ENCODE results near the gene TMED4. TPM values are rescaled to one million over a fixed set of nuclear protein-coding genes. Genes with fewer than 3 reads are reported as not detected.

Gene TMED4
- total and polyA plus RNA-seq, 2 donors (not counting 1 experiment from before 2014, with no cell fraction given) = 84.1 to 102 TPM

GRCh38 chr7:44621034-44621749, 39.2 kb upstream of the TMED4 start:
- H3K27ac ChIP-seq (ENCODE audit: low read length in 2 of 2) = no peak overlapping the region
- CTCF ChIA-PET = interaction anchor here (0.7 to 1.5 kb wide), 4 partner anchors 10 to 302 kb away, joined by 3 to 4 read pairs (median 4); partner anchors contain the start of gene OGDH
- no peaks in the 10 kb centered on the region for H3K9me3 Mint-ChIP-seq (ENCODE audit: insufficient read depth)

More at GRCh38 chr7:44621034-44621749, 39.2 kb upstream of the TMED4 start:
- Histone ChIP-seq H4K20me1 (ENCODE audit: control insufficient read depth, insufficient read depth, low read length, poor library complexity, severe bottlenecking) (peaks cover 37% of the 10 kb centered on the region), H3K36me3 (replicated peaks in 1 of 2; ENCODE audit: control extremely low read depth in 1 of 2, control insufficient read depth in 1 of 2, extremely low read depth in 1 of 2, insufficient read depth in 2 of 2, low read length in 1 of 2) (peaks cover 9 to 20% of the 10 kb centered on the region in 2 experiments), H3K79me2 (ENCODE audit: control insufficient read depth, insufficient read depth, low read length) (peaks cover 91% of the 10 kb centered on the region), H3K9me3 (ENCODE audit: control extremely low read depth in 1 of 3, control insufficient read depth in 2 of 3, insufficient read depth in 1 of 3, low read length in 2 of 3) (no peaks in the 10 kb centered on the region), H2AFZ (ENCODE audit: insufficient read depth, low read depth, low read length, poor library complexity, severe bottlenecking) (no peak overlapping the region), H3K9ac (ENCODE audit: low read length) (no peak overlapping the region), H3K27me3 (replicated peaks in 1 of 4; ENCODE audit: control extremely low read depth in 1 of 4, control insufficient read depth in 3 of 4, insufficient read depth in 4 of 4, low read length in 3 of 4) (no peaks in the 10 kb centered on the region), H3K4me1 (ENCODE audit: control insufficient read depth in 2 of 2, insufficient read depth in 2 of 2, low read length in 2 of 2) (peaks cover 18 to 30% of the 10 kb centered on the region in 2 donors), H3K4me2 (replicated peaks; ENCODE audit: low read depth, low read length, poor library complexity, severe bottlenecking) (no peak overlapping the region), H3K4me3 (ENCODE audit: control extremely low read depth in 1 of 5, extremely low read depth in 1 of 5, insufficient read depth in 1 of 5, low read depth in 2 of 5, low read length in 4 of 5) (no peak overlapping the region)
- POLR2A ChIA-PET = interaction anchor here (0.6 kb wide), 1 partner anchor 213 kb away, joined by 4 read pairs; no protein-coding TSS in a partner anchor
- intact Hi-C loops (cut with micrococcal nuclease) = no loop called here
- no peaks in the 10 kb centered on the region for H3K27me3 Mint-ChIP-seq
- H3K4me1 Mint-ChIP-seq = peaks cover 59% of the 10 kb centered on the region
- no peak overlapping the region for H3K27ac Mint-ChIP-seq
- ATAC-seq (ENCODE audit: low read depth) = no peak
- 95% methylated on average over 9 of the region's 11 CpGs for WGBS (ENCODE audit: insufficient coverage)
- no peak for TF ChIP-seq CTCF (IDR thresholded peaks at IDR 0.05)
- TF ChIP-seq EZH2 (IDR thresholded peaks at IDR 0.05; ENCODE audit: borderline replicate concordance, insufficient read depth, low read depth, low read length, poor library complexity, severe bottlenecking) = no peak
- DNase-seq = no peak
- H3K4me3 Mint-ChIP-seq = no peak overlapping the region

All from B cell (primary cell).